Activated effector memory CD4-positive, alpha-beta T cell treated with anti-CD3 and anti-CD28 coated beads, Interleukin-2, amount 50 U/mL, for 16 hours (primary cell): ENCODE results near the gene DNAJA2.

Experiments
- DNase-seq: peaks from one replicate; pipeline ENCODE4 v3.0.0-alpha.2; 2020

Gene DNAJA2

GRCh38 chr16:46974352-46974751 is 878 bp upstream of the DNAJA2 start:
- DNase-seq: no peak

- no peak for DNase-seq
These were observed 486 bp upstream of the DNAJA2 start for GRCh38 chr16:46973996-46974324.

GRCh38 chr16:46972429-46973206 is 856 bp downstream of the DNAJA2 start:
- peak; percentile 82 for DNase-seq

GRCh38 chr16:46971271-46971670 is 2.2 kb downstream of the DNAJA2 start:
- DNase-seq: no peak

- DNase-seq: no peak
These were observed 3.4 kb downstream of the DNAJA2 start for GRCh38 chr16:46970089-46970488.

GRCh38 chr16:46968063-46968435 is 5.4 kb downstream of the DNAJA2 start:
- no peak for DNase-seq

GRCh38 chr16:46962629-46963028 is 10.8 kb downstream of the DNAJA2 start:
- no peak for DNase-seq

GRCh38 chr16:46961373-46962353 is 11.8 kb downstream of the DNAJA2 start:
- DNase-seq: peak; percentile 70

- DNase-seq: peak; percentile 9
These were observed 18.9 kb downstream of the DNAJA2 start for GRCh38 chr16:46954562-46954961.

GRCh38 chr16:46950009-46950408 is 23.5 kb downstream of the DNAJA2 start:
- peak; percentile 4 for DNase-seq

- DNase-seq: peak; percentile 81
These were observed 24.1 kb downstream of the DNAJA2 start for GRCh38 chr16:46949241-46949892.

GRCh38 chr16:46948548-46949166 is 24.8 kb downstream of the DNAJA2 start:
- peak; percentile 56 for DNase-seq

GRCh38 chr16:46947900-46948547 is 25.4 kb downstream of the DNAJA2 start:
- peak; percentile 69 for DNase-seq

- DNase-seq: peak; percentile 34
These were observed 28.8 kb downstream of the DNAJA2 start for GRCh38 chr16:46944713-46945112.

- DNase-seq: no peak
These were observed 35.9 kb downstream of the DNAJA2 start for GRCh38 chr16:46937536-46937935.

GRCh38 chr16:46932802-46933201 is 40.7 kb downstream of the DNAJA2 start:
- DNase-seq: no peak

GRCh38 chr16:46930861-46931260 is 42.6 kb downstream of the DNAJA2 start:
- no peak for DNase-seq

GRCh38 chr16:46929378-46930332 is 43.8 kb downstream of the DNAJA2 start:
- DNase-seq: peak; percentile 89

GRCh38 chr16:46928811-46929210 is 44.7 kb downstream of the DNAJA2 start:
- DNase-seq: no peak

- DNase-seq: no peak
These were observed 46.2 kb downstream of the DNAJA2 start for GRCh38 chr16:46927273-46927672.
